GM12865 (cell line): ENCODE measurements around the gene ZMYND10.

Source experiments
- DNase-seq: peaks from one replicate; pipeline ENCODE4 v3.0.0; 2010; ENCODE audit warnings: low read depth
- H3K4me3 ChIP-seq: 2 replicates; pipeline ENCODE4 v1.5.1; 2011; ENCODE audit warnings: mild to moderate bottlenecking, low read depth, low read length, control low read depth
- TF ChIP-seq, protein P1 (sequence below): IDR thresholded peaks from 2 replicates; pipeline ENCODE4 v1.5.1; 2011; ENCODE audit warnings: low read length, control low read depth, low read depth, inconsistent platforms; ENCODE audit not compliant: insufficient read depth; ENCODE audit errors: missing control alignments

ZMYND10 gene

DNA sequence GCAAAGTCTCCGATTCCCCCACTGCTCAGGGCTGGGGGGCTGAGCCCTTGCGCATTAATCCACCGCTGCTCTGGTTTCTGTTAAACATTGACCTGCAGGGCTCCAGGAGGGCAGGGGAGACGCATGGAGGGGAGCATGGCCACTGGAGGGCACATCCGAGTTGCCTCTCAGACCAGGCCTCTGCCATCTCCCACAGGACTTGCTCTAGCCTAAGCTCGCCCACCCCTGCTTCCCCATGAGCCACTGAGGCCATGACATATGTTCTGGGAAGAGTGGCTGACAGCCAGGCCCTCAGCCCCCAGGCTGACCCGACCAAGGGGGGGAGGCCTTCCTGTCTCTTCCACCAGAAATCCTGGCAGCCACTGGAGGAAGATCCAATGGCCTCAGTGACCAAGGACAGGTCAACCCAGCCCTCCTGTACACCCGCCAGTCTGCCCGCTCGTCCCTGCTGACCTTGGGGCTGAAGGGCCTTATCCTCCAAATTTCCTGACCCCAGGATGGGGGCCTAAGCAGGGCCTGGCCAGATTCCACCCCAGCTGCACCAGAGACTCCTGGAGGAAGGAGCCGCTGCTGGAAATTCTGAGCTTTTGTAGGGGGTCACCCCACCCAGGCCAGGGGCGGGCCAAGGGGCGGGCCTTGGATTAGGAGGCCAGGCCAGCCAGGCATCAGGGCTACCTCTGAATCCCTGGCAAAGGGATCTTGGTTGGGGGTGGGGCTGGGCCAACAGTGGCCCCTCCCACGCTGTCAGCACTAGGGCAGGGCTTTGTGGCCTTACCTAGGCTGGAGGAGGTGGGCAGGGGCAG, 42.3 kb downstream of the ZMYND10 start, which contains the start of gene HYAL1:
Gene HYAL1, minus strand, starts transcription at position 562 of the 803 bp plus-strand sequence. CDS start 618 bp downstream, outside the sequence.
- TF ChIP-seq, protein P1, sequence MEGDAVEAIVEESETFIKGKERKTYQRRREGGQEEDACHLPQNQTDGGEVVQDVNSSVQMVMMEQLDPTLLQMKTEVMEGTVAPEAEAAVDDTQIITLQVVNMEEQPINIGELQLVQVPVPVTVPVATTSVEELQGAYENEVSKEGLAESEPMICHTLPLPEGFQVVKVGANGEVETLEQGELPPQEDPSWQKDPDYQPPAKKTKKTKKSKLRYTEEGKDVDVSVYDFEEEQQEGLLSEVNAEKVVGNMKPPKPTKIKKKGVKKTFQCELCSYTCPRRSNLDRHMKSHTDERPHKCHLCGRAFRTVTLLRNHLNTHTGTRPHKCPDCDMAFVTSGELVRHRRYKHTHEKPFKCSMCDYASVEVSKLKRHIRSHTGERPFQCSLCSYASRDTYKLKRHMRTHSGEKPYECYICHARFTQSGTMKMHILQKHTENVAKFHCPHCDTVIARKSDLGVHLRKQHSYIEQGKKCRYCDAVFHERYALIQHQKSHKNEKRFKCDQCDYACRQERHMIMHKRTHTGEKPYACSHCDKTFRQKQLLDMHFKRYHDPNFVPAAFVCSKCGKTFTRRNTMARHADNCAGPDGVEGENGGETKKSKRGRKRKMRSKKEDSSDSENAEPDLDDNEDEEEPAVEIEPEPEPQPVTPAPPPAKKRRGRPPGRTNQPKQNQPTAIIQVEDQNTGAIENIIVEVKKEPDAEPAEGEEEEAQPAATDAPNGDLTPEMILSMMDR = no peak
- H3K4me3 ChIP-seq = no peak within 1 kb of the TSS
- DNase-seq = peak; percentile 7

DNA sequence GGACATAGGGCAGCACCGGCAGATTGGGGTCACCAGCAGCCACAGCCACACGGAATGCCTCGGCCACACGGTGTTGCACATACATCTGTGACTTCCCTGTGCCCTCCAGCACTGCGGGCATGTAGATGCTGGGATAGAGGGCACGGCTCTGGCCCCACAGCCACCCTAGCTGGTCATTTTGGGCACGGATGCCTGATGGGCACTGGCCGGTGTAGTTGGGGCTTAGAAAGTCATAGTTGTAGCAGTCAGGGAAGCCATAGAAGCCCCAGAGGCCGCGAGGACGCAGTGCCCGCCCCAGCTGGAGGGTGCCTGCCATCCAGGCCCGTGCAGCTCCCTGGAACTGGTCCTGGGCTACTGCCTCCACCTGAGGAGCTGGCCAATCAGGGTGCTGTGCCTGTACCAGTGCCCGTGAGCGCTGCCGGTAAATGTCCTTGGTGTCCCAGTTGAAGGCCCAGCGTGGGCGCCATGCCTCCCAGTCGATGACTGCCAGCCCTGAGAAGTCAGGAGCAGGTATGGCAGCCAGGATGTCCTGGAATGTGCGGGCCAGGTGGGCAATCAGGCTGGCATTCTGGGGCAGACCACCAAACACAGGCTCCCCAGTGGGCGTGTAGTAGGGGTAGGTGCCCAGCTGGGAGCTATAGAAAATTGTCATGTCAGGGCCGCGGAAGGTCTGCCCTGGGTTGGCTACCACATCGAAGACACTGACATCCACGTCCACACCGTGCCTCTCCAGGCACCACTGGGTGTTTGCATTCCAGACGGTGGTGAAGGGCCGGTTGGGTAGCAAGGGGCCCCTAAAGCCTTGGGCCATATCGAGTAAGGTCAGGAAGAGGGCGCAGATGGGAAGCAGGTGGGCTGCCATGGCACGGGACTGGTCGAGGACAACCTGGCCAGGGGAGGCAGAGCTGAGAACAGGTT, 43.2 kb downstream of the ZMYND10 start:
- no peak overlapping the region for H3K4me3 ChIP-seq
- peak; percentile 1 for DNase-seq
- TF ChIP-seq, protein P1 = no peak

DNA sequence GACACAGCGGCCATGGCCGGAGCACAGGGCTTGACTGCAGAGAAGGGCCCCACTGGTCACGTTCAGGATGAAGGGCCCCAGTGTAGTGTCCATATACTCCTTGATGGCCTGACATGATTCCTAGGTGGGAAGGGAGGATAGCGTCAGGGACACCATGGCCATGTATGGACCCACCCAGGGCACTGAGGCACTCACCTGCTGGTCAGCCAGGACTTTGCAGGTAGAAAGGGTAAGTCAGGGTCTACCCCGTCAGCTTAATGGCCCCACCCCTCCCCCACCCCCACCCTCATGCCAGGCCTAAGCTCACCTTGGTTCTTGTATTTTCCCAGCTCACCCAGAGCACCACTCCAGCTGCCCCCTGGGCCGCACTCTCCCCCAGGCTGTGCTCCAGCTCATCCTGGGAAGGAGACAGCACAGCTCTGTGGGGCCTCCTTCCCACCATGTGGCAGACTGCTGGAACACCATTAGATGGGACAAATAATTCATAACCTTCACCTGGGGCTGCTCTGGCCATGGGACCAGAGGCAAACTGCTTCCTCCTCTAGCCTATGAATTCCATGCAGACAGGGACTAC, 44.8 kb downstream of the ZMYND10 start:
- no peak overlapping the region for H3K4me3 ChIP-seq
- peak; percentile 12 for DNase-seq

DNA sequence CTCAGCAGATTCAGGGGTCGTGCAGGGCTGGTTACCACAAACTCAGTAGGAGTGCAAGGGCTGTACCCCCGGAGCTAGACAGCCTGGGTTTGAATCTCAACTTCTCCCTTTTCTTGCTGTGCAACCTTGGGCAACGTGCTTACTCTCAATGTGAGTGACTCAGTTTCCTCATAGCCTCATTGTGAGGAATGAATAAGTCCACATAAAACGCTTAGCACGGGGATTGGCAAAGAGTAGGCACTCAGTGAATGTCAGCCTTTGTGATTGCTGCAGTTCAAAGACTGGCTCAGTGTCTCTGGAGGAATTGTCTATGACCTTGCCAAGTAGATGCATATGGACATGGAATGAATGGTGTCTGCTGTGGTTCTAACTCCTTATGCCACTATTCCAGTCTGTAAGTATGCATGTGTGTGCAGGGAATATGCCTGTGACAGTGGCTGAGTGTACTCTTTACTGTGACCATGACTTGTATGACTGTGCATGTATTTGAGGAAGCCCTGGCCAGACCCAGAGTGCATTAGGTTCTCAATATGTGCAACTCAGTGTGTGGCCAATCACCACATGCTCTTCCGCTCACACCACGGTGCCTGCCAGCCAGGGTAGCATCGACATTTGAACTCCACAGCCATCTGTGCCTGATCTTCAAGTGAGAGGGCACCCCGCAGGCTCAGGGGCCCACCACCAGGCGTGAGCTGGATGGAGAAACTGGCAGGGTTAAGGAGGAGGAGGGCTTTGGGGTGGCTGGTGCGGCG, 45.4 kb downstream of the ZMYND10 start:
- TF ChIP-seq, protein P1 = no peak
- H3K4me3 ChIP-seq = peak overlapping the region; percentile 55
- DNase-seq = peak; percentile 45

More for the DNA sequence above, 44.8 kb downstream of the ZMYND10 start:
- TF ChIP-seq, protein P1 = no peak

DNA sequence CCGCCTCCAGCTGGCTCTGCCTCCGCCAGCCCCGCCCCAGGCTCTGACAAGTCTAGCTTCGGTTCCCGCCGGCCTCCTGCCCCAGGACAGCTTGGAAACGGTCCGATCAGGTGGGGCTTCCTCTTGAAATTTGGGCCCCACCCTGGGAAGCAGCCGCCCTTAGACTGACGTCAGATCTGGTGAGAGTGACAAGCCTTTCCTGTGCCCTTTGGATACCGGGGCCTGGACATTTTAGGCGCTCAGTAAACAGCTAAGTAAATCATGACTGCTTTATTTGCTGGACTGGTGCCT, 45.9 kb downstream of the ZMYND10 start:
- peak overlapping the region; percentile 55 for H3K4me3 ChIP-seq
- TF ChIP-seq, protein P1 = no peak
- no peak for DNase-seq
